Stimulated activated CD8-positive, alpha-beta memory T cell treated with anti-CD3 and anti-CD28 coated beads, Interleukin-15, amount 100 ng/mL, for 48 hours (primary cell): ENCODE results near the gene ADD1.
"Not testable (repeated sequence)": the region's sequence is repeated elsewhere in the genome, so short reads cannot be mapped to it uniquely, and the experiment has no call there.

Source experiments
- DNase-seq, 2 donors: peaks; one replicate each; pipeline ENCODE4 v3.0.0-alpha.2; 2020; ENCODE audit warnings: low read depth in 2 of 2

Gene ADD1

GRCh38 chr4:2934077-2934812 lies 90.6 kb downstream of the ADD1 start:
- DNase-seq: no peak

DNA sequence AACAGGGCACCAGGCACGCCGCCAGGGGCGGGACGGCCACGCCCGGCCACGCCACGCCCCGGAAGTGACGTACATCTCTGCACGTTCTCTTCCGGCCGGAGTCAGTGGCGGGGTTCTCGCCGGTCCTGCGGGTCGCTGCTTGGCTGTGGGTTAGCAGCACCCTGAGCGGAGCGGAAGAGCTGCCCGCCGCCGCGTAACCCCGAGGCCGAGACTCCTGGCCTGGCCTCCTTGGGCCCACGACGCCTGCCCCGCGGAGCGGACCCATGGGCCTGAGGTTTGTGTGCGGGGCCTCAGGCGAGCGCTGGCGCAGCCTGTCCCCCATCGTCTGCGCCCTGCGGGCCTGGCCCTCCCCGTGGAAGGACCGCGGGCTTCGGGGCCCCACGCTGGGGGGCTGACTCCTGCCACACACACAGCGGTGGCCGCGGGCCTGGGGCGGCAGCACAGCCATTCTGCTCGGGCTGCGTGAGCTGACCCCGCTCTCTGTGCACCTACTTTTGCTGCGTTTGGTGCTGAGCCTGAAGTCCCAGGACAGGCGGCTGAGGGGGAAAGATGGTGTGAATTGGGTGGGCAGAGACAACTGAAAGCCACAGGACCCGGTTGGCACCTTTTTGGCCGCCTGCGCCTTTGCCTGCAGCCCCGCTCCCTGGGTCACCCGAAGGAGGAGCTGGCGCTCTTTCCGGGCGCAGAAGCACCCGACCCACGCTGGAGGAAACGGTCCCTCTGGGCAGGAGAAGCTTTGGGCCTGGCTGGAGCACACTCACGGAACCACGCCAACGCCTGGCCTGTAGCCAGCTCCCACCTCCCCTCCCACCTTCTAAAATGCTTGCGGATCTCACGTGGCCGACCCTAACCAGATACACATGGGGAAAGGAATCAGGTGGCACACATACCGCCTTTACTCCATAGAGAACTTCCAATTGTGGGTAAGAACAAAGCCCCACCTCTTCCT lies 91.4 kb downstream of the ADD1 start:
- DNase-seq: peak; percentile 94 to 95

GRCh38 chr4:2935762-2936743 lies 92.4 kb downstream of the ADD1 start:
- peak; percentile 75 to 80 for DNase-seq

DNA sequence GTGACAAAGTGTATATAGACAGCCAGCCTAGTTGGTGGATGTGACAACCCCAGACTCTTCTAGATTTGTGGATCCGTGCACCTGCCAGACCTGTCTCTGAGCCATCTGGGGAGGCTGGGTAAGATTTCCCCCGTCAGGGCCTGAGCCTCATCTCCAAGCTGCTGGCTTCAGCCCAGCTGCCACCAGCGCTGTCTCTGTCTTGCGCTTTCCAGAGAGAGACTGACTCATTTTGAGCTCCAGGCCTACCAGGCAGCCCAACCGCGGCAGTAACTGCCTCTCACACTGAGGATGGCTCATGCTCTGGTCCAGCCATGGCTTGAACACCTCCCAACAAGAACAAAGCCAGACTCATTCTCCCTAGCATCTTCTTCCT lies 93.1 kb downstream of the ADD1 start:
- DNase-seq: peak in 1 of 2 donors; percentile 69

GRCh38 chr4:2937146-2937857 lies 93.7 kb downstream of the ADD1 start:
- no peak for DNase-seq

- no peak for DNase-seq
Measured at GRCh38 chr4:2937986-2938385, 94.3 kb downstream of the ADD1 start.

DNA sequence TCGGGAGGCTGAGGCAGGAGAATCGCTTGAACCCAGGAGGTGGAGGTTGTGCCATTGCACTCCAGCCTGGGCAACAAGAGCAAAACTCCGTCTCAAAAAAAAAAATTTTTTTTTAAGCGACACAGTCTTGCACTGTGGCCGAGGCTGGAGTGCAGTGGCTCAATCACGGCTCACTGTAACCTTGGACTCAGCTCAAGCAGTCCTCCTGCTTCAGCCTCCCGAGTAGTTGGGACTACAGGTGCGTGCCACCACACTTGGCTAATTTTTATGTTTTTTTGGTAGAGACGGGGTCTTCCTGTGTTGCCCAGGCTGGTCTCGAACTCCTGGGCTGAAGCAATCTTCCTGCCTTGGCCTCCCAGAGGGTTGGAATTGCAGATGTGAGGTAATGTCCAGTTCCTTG lies 94.8 kb downstream of the ADD1 start:
- not testable (repeated sequence) for DNase-seq

- no peak for DNase-seq
Measured at GRCh38 chr4:2938906-2939305, 95.3 kb downstream of the ADD1 start.

DNA sequence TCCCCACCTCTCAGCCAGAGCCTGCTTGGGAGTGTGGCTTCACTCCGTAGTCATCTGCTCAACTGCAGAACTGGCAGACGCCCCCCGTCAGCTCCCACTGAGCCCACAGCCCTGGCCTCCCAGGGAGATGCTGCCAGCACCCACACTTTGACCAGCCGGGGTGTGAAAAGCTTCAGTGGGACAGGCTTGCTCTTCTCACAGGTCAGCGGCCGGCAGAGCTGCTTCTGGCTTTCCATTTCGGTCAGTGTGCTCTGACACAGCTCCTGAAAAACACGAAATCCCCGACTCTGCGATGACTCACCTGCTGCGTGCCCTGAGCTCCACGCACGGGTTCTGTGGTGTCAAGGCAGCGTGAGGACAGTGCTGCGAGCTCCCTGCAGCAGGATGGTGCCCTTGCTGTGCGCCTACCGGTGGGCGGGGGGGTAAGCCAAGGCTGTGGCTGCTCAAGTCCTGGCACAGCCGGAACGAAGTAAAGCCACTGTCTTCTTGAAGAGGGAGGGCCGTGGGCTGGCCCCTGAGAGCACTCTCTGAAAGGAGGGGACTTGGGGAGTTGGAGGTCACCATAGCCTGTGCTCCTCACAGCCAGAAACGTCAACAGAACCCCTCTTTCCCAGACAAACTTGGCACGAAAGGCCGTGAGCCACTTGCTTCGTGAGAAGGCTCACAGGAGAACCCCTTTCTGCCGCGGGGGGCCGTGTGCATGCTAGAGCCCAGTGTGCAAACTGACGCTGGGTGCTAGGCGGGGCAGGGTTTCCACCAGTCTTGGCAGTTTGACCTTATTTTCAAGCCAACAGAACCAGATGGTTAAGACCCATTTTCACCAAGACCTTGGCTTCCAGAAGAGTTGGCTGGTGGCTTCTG lies 96.0 kb downstream of the ADD1 start:
- no peak for DNase-seq

GRCh38 chr4:2940267-2941137 lies 96.9 kb downstream of the ADD1 start:
- DNase-seq: no peak

DNA sequence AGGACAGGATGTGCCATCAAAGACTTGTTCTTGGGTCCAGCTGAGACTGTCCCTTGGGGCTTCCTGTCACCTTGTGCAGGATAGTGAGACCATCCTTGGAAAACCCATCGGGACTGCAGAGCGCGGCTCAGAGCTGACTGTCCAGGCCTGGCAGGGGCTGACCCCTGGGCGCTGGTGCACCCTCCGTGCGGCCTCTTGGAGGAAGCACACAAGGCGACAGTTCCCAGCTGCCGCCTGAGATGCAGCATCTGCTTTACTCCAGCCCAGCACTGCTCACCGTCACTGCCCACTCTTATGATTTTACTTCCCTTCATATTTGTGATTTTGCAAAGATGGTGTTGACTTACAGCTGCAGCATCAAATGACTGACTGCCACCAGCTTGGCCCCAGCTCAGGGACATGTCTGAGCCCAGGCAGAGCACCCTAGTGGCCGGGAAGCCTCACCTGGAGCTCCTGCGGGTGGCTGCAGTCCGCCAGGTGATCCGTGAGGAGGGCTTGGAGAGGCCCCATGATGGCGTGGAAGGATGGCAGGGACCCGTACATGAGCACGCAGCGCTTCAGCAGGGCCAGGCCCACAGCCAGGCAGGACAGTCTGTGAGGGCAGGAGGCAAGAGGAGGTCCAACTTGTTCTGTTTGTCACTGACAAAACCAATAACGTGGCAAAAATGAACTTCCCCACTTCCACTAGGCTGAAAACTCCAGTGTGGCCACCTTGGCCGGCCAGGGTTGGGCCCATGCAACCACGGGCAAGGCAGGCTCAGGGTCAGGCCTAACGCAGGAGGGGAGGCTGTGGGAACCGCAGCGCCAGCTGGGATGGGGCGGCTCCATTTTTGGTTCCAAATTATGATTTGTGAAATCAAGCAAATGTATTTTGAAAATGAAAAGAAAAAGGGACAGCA lies 97.7 kb downstream of the ADD1 start:
- DNase-seq: no peak

DNA sequence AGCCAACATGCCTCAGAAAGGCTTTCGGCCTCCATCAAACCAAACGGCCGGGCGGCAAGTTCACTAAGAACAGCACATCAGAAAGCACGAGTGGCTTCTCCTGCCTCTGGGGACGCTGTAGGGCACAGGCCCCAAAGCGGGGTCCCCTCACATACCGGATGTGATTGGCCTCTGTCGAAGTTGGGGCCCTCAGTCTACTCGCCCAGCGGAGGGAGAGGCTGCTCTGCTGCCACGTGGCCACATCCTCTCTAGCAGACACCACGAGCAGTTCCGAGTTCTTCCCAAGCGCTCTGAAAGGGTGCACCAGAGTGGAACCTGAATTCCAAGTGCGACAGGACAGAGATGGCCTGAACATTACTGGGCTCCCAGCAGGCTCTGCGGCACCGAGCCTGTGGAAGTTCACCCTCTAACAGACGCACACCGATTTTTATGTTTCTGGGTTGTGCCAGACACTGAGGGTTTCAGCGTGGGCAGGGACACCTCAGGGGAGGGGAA lies 98.4 kb downstream of the ADD1 start:
- DNase-seq: no peak

DNA sequence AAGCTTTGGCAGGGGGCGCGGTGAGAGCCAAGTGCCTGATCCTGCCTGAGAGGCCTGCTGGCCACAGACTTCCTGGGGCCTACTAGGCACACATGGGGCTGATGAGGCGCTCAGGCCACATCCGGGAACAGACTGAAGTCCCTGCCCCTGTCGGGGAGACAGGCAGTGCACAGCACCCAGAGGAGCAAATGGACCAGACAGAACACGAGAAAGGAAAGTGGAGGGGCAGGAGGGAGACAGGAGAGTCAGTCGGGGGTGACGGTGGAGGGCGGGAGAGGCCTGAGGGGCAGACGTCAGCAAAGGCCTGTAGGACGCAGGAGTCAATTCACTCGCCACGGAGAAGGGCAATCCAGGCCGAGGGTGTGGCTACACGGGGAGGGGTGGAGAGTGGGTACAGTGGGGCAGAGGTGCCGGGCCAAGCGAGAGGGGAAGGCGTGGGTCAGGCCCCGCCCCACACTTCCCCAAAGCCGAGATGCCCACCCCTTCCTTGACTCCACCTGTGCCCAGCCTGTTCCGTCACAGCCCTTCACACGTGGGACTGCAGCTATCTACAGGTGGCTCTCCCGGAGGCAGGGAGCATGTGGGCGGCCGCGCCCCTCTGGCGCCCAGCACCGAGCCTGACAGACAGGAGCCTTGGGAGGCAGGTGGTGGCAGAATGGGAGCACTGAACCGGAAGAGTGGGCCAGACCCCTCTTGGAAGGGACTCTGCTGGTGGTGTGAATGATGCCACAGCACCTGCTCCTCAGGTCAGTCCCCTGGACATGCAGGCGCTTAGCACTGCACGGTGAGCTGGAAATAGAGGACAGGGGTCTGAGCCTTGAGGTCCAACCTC lies 99.1 kb downstream of the ADD1 start:
- DNase-seq: no peak

GRCh38 chr4:2943364-2944090 lies 99.9 kb downstream of the ADD1 start:
- DNase-seq: no peak

GRCh38 chr4:2944091-2944482 lies 100.4 kb downstream of the ADD1 start:
- DNase-seq: no peak
